Sigmoid colon (tissue), 4 donors: Measurements from ENCODE around the gene RTRAF.

Experiments
- POLR2AphosphoS5 ChIP-seq, 4 donors: sonication (generic); formaldehyde crosslinking; IDR thresholded peaks; one replicate each; pipeline ENCODE4 v1.6.1; 2017; ENCODE audit warnings: antibody characterized with exemption in 4 of 4
- TF ChIP-seq, protein P1 (sequence below), 4 experiments: fragments of 450-650 bp in 3 of 4; fragments of 200-600 bp in 1 of 4; IDR thresholded peaks; one replicate each; pipeline ENCODE4 v1.5.1; 2016 to 2019; ENCODE audit warnings: antibody characterized with exemption in 4 of 4, mild to moderate bottlenecking in 3 of 4, moderate library complexity in 2 of 4

DNA sequence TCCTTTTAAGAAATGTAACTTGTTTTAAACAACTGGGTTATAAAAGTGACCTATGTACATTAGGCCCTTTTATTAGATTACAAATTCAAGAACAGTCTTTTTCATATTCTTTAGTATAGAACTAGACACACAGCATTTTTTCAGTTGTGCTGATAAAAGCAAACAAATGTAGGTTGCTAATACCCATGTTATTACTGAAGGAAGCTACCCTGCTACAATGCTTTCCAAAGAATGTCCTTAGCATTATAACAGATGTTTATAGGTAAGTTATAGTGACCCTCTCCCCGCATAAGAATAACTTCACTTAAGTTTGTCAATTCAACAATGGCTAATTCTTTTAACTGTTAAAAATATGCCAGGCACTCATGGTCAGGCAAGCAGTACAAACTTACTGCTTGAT is 17.9 kb downstream of the RTRAF start:
- TF ChIP-seq, protein P1, sequence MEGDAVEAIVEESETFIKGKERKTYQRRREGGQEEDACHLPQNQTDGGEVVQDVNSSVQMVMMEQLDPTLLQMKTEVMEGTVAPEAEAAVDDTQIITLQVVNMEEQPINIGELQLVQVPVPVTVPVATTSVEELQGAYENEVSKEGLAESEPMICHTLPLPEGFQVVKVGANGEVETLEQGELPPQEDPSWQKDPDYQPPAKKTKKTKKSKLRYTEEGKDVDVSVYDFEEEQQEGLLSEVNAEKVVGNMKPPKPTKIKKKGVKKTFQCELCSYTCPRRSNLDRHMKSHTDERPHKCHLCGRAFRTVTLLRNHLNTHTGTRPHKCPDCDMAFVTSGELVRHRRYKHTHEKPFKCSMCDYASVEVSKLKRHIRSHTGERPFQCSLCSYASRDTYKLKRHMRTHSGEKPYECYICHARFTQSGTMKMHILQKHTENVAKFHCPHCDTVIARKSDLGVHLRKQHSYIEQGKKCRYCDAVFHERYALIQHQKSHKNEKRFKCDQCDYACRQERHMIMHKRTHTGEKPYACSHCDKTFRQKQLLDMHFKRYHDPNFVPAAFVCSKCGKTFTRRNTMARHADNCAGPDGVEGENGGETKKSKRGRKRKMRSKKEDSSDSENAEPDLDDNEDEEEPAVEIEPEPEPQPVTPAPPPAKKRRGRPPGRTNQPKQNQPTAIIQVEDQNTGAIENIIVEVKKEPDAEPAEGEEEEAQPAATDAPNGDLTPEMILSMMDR (IDR thresholded peaks at IDR 0.05) = no peak
- TF ChIP-seq POLR2AphosphoS5 (IDR thresholded peaks at IDR 0.05) = no peak
